PC-3 (cell line): ENCODE results near the gene CHAT. TPM values are rescaled to one million over a fixed set of nuclear protein-coding genes. Genes with fewer than 3 reads are reported as not detected.

Experiments
- ATAC-seq: fragments of 200-7000 bp; cut with Tn5 transposase; 2 replicates; pipeline ENCODE4 v1.9.1; 2020; ENCODE audit warnings: mild to moderate bottlenecking, moderate library complexity
- BruUV-seq: library from RNA; stranded (reverse); fragments of 400-500 nt; replicated peaks from 2 replicates; lab custom pipeline; 2021; lab: Mats Ljungman, UMichigan
- CTCF ChIA-PET: fragments of 300-600 bp; sonication (Branson Sonifier 250); formaldehyde crosslinking; loops from one replicate; lab custom pipeline; 2022; ENCODE audit warnings: antibody characterized with exemption; lab: Charles Lee
- POLR2A ChIA-PET: fragments of 300-600 bp; sonication (Branson Sonifier 250); formaldehyde crosslinking; loops from one replicate; lab custom pipeline; 2022; ENCODE audit warnings: antibody characterized with exemption; ENCODE audit not compliant: unreplicated experiment; lab: Charles Lee
- DNase-seq: peaks from one replicate; pipeline ENCODE4 v3.0.0-alpha.2; 2015
- H2AFZ ChIP-seq: fragments of 300-600 bp; sonication (generic); 2 replicates; pipeline ENCODE4 v1.6.0; 2016; ENCODE audit warnings: antibody characterized with exemption, low read length
- H3F3A ChIP-seq: fragments of 300-600 bp; sonication (generic); one replicate; pipeline ENCODE4 v1.6.0; 2017; ENCODE audit warnings: antibody characterized with exemption, low read length, control low read depth, mild to moderate bottlenecking; ENCODE audit not compliant: unreplicated experiment
- H3K27ac ChIP-seq: fragments of 300-600 bp; sonication (generic); 2 replicates; pipeline ENCODE4 v1.5.1; 2016; ENCODE audit warnings: mild to moderate bottlenecking, low read length
- H3K27me3 ChIP-seq: fragments of 300-600 bp; sonication (generic); 2 replicates; pipeline ENCODE4 v1.6.1; 2016; ENCODE audit warnings: low read length, mixed read lengths
- H3K36me3 ChIP-seq: fragments of 300-600 bp; sonication (generic); 2 replicates; pipeline ENCODE4 v1.6.1; 2016; ENCODE audit warnings: low read depth, mixed run types, low read length, mixed read lengths
- H3K4me1 ChIP-seq: fragments of 300-600 bp; sonication (generic); 2 replicates; pipeline ENCODE4 v1.5.1; 2016; ENCODE audit warnings: low read length; ENCODE audit not compliant: insufficient read depth
- H3K4me2 ChIP-seq: fragments of 300-600 bp; sonication (generic); 2 replicates; pipeline ENCODE4 v1.6.0; 2016; ENCODE audit warnings: low read length
- H3K4me3 ChIP-seq: fragments of 300-600 bp; sonication (generic); 2 replicates; pipeline ENCODE4 v1.5.1; 2016; ENCODE audit warnings: mild to moderate bottlenecking, low read length, mixed read lengths
- H3K79me2 ChIP-seq: fragments of 300-600 bp; sonication (generic); 2 replicates; pipeline ENCODE4 v1.6.1; 2017; ENCODE audit warnings: low read length, mixed read lengths
- H3K9ac ChIP-seq: fragments of 300-600 bp; sonication (generic); 2 replicates; pipeline ENCODE4 v1.6.0; 2016; ENCODE audit warnings: mild to moderate bottlenecking, low read length
- H3K9me2 ChIP-seq: fragments of 300-600 bp; sonication (generic); replicated peaks from 2 replicates; pipeline ENCODE4 v1.6.1; 2016; ENCODE audit warnings: mixed run types, low read length, mixed read lengths
- H3K9me3 ChIP-seq: fragments of 300-600 bp; sonication (generic); 2 replicates; pipeline ENCODE4 v1.6.1; 2016; ENCODE audit warnings: low read length, mixed read lengths
- H4K20me1 ChIP-seq: fragments of 300-600 bp; sonication (generic); 2 replicates; pipeline ENCODE4 v1.6.1; 2016; ENCODE audit warnings: low read length, mixed read lengths
- CTCF ChIP-seq: fragments of 300-600 bp; sonication (generic); conservative IDR thresholded peaks from 2 replicates; pipeline ENCODE4 v1.5.1; 2017; ENCODE audit warnings: antibody characterized with exemption, low read depth, mild to moderate bottlenecking, low read length
- EZH2 ChIP-seq: fragments of 300-600 bp; sonication (generic); IDR thresholded peaks from one replicate; pipeline ENCODE4 v1.6.1; 2017; ENCODE audit warnings: antibody characterized with exemption, mild to moderate bottlenecking, low read length; ENCODE audit not compliant: unreplicated experiment
- EZH2phosphoT487 ChIP-seq: fragments of 300-600 bp; sonication (generic); IDR thresholded peaks from 2 replicates; pipeline ENCODE4 v1.6.1; 2018; ENCODE audit warnings: mild to moderate bottlenecking, antibody characterized with exemption, low read length, borderline replicate concordance
- intact Hi-C: fragments of 100-400 bp; cut with micrococcal nuclease; formaldehyde crosslinking; loops from 2 replicates; pipeline ENCODE4 v1.9.0; 2023
- total RNA-seq: library from RNA; depleted of rRNA; stranded (reverse); fragments of >200 nt; gene quantifications from 2 replicates; pipeline ENCODE4 v1.2.3, GENCODE V29; 2014

CHAT gene
- total RNA-seq, 1 experiment from 2014 or later: not detected

- BruUV-seq: no TSS peak
- Histone ChIP-seq H3K9ac (no peak overlapping the region), H3K9me2 (no peaks in the 10 kb centered on the region), H2AFZ (no peak overlapping the region), H3K27ac (no peak overlapping the region), H3K36me3 (no peaks in the 10 kb centered on the region), H3K4me3 (no peak overlapping the region), H3K4me2 (no peak overlapping the region), H3K4me1 (no peaks in the 10 kb centered on the region), H3K9me3 (no peaks in the 10 kb centered on the region), H3K27me3 (peaks cover 96% of the 10 kb centered on the region), H3K79me2 (no peaks in the 10 kb centered on the region), H3F3A (no peaks in the 10 kb centered on the region), H4K20me1 (no peaks in the 10 kb centered on the region)
- POLR2A ChIA-PET: no interaction called here
- no peak for ATAC-seq
- intact Hi-C loops: no loop called here
- TF ChIP-seq EZH2 (no peak), EZH2phosphoT487 (no peak), CTCF (no peak)
- no peak for DNase-seq
- CTCF ChIA-PET: no interaction called here
Measured at GRCh38 chr10:49651917-49652316, 38.1 kb downstream of the CHAT start.

GRCh38 chr10:49652421-49653272 lies 38.8 kb downstream of the CHAT start:
- DNase-seq: no peak
- no peak overlapping the region for H3K27ac ChIP-seq
- peaks cover 96% of the 10 kb centered on the region for H3K27me3 ChIP-seq
- intact Hi-C loops: no loop called here
- no peak overlapping the region for H3K9ac ChIP-seq
- H3K4me2 ChIP-seq: no peak overlapping the region
- H3F3A ChIP-seq: no peaks in the 10 kb centered on the region
- H3K4me3 ChIP-seq: no peak overlapping the region
- no peaks in the 10 kb centered on the region for H3K9me2 ChIP-seq
- ChIA-PET POLR2A (no interaction called here), CTCF (no interaction called here)
- no peaks in the 10 kb centered on the region for H4K20me1 ChIP-seq
- no peaks in the 10 kb centered on the region for H3K9me3 ChIP-seq
- ATAC-seq: no peak
- H3K4me1 ChIP-seq: no peaks in the 10 kb centered on the region
- H2AFZ ChIP-seq: no peak overlapping the region
- BruUV-seq: no TSS peak
- H3K79me2 ChIP-seq: no peaks in the 10 kb centered on the region
- no peaks in the 10 kb centered on the region for H3K36me3 ChIP-seq
- no peak for TF ChIP-seq EZH2
- TF ChIP-seq EZH2phosphoT487: no peak
- no peak for TF ChIP-seq CTCF

- intact Hi-C loops: no loop called here
- no peaks in the 10 kb centered on the region for H3K79me2 ChIP-seq
- no peak overlapping the region for H2AFZ ChIP-seq
- TF ChIP-seq EZH2phosphoT487: no peak
- no peak for TF ChIP-seq CTCF
- no peak for TF ChIP-seq EZH2
- no peak overlapping the region for H3K4me3 ChIP-seq
- peaks cover 92% of the 10 kb centered on the region for H3K27me3 ChIP-seq
- H3K9ac ChIP-seq: no peak overlapping the region
- no peaks in the 10 kb centered on the region for H3F3A ChIP-seq
- ChIA-PET POLR2A (no interaction called here), CTCF (no interaction called here)
- no peaks in the 10 kb centered on the region for H3K4me1 ChIP-seq
- no TSS peak for BruUV-seq
- H4K20me1 ChIP-seq: no peaks in the 10 kb centered on the region
- no peak for DNase-seq
- no peaks in the 10 kb centered on the region for H3K9me3 ChIP-seq
- H3K4me2 ChIP-seq: no peak overlapping the region
- ATAC-seq: no peak
- H3K27ac ChIP-seq: no peak overlapping the region
- no peaks in the 10 kb centered on the region for H3K36me3 ChIP-seq
- H3K9me2 ChIP-seq: no peaks in the 10 kb centered on the region
Measured at GRCh38 chr10:49653273-49653929, 39.6 kb downstream of the CHAT start.
